GM10847 (cell line): ENCODE measurements around the gene MRE11.

ENCODE experiments used
- POLR2A ChIP-seq: IDR thresholded peaks from 2 replicates; pipeline ENCODE4 v1.6.1; 2011; ENCODE audit not compliant: insufficient read length; ENCODE audit errors: extremely low read depth

MRE11 gene

GRCh38 chr11:94459576-94459975, 34.1 kb downstream of the MRE11 start:
- no peak for TF ChIP-seq POLR2A

- TF ChIP-seq POLR2A: no peak
These were observed 36.3 kb downstream of the MRE11 start for GRCh38 chr11:94457118-94458029.

DNA sequence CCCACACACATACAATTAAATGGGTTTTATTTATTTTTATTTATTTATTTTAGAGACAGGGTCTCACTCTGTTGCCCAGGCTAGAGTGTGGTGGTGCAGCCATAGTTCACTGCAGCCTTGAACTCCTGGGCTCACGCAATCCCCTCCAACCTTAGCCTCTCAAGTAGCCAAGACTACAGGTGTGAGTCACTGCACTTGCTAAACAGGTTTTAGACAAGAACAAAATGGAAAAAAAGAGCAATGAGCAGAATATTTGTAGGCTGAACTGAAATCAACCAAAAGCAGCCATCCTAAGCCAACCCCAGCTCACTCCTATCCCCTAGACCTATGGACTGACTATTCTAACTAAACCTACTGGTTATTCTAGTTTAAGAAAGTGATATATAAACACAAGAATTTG, 37.8 kb downstream of the MRE11 start:
- no peak for TF ChIP-seq POLR2A

- no peak for TF ChIP-seq POLR2A
These were observed 39.3 kb downstream of the MRE11 start for GRCh38 chr11:94454301-94454700.

DNA sequence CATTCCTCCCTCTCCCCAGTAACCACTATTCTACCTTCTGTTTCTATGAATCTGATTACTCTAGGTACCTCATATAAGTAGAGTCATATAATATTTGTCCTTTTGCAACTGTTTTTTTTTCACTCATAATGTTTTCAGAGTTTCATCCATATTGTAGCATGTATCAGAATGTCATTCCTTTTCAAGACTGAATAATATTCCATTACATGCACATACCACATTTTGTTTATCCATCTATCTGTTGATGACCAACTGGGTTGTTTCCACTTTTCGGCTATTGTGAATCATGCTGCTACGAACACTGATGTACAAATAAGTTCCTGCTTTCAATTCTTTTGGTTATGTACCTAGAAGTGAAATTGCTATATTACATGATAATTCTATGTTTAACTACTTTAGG, 40.7 kb downstream of the MRE11 start:
- no peak for TF ChIP-seq POLR2A

DNA sequence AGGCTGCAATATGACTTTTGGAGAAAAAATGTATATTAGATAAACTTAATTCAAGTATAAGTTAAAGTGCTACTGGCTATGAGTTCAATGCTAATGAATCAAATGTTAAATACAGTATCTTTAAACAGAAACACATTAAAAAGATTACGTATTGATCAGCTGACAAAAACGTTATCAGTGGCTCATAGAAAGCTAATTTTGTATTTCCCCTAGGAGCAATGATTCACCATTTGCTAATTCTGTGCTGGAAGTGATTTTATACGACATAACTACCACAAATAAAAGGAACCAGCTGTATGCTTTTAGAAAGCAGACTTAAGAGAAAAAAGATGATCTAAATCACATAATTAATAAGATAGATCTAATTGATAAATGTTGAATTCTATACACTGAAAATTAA, 43.6 kb downstream of the MRE11 start:
- TF ChIP-seq POLR2A: no peak

- TF ChIP-seq POLR2A: no peak
These were observed 44.2 kb downstream of the MRE11 start for GRCh38 chr11:94449437-94449836.

- no peak for TF ChIP-seq POLR2A
These were observed 44.6 kb downstream of the MRE11 start for GRCh38 chr11:94449029-94449428.

- no peak for TF ChIP-seq POLR2A
These were observed 46.5 kb downstream of the MRE11 start for GRCh38 chr11:94447149-94447548.

DNA sequence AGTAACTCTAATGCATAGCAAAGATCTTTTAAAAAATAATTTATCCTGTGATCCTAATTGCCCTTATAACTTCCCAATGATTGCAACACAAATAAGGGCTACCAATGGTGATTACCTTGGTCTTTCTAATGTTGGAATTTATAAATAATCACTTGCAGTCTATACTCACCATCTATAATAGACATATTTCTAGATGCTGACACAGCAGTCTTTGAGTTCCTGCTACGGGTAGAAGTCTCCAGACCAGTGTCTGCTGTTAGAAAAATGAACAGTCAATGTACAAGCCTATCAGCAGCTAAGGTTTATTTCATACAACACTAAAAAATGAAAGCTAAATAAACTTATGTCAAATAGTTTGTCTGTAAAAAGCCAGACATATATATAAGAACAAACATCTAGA, 48.0 kb downstream of the MRE11 start:
- TF ChIP-seq POLR2A: no peak

- TF ChIP-seq POLR2A: no peak
These were observed 60.6 kb downstream of the MRE11 start for GRCh38 chr11:94433049-94433448.

DNA sequence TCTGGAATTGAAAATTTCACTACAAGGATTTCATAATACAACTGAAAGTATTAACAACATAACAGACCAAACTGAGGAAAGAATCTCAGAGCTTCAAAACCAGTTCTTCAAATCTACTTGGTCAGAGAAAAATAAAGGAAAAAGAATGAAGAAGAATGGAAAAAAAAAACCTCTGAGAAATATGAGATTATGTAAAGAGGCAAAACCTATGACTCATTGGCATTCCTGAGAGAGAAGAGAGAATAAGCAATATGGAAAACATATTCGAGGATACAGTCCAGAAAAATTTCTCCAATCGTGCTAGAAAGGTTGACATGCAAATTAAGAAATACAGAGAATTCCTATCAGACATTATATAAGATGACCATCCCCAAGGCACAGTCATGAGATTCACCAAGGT, 69.0 kb downstream of the MRE11 start:
- no peak for TF ChIP-seq POLR2A

GRCh38 chr11:94424011-94424410, 69.6 kb downstream of the MRE11 start:
- no peak for TF ChIP-seq POLR2A

- no peak for TF ChIP-seq POLR2A
These were observed 70.1 kb downstream of the MRE11 start for GRCh38 chr11:94423507-94423906.

DNA sequence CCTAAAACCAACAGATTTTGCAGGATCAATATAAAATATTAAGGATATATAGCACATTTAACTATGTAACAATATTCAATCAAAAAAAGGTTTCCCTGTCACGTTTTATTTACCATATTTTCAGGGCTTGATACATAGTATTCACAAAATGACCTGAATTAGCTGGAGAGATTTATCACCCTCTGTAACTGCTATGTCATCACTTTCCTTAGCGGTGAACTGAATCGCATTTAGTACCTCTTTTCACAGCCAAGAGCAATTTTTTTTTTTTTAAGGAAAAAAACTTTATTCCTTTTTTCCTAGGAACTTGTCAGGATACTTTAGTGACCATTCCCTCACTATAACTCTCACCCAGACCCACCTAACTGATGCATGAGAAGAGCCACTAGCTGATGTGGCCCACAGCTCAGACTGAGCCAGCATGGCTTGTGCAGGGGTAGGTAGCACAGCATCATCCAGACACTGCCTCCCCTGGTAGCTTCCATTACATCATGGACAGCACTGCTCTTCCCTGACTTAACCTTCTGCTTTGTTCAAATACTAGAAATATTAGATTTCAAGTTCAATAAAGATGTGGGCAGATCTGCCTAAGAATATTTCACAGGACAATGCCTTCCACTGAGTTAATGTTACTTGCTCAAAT, 75.4 kb downstream of the MRE11 start:
- TF ChIP-seq POLR2A: no peak

- TF ChIP-seq POLR2A: no peak
These were observed 76.2 kb downstream of the MRE11 start for GRCh38 chr11:94417386-94417987.
